Measurements from ENCODE around the gene CYFIP1.

CYFIP1 gene

GRCh38 chr15:22918056-22918455 lies 62.1 kb downstream of the CYFIP1 start:
- DNase-seq (ENCODE audit: low read depth): peak; percentile 24

GRCh38 chr15:22917556-22917955 lies 62.6 kb downstream of the CYFIP1 start:
- no peak for DNase-seq (ENCODE audit: low read depth)

- no peak for DNase-seq (ENCODE audit: low read depth)
These were observed 63.4 kb downstream of the CYFIP1 start for GRCh38 chr15:22916606-22917350.

- DNase-seq (ENCODE audit: low read depth): no peak
These were observed 64.2 kb downstream of the CYFIP1 start for GRCh38 chr15:22915866-22916515.

GRCh38 chr15:22913646-22914380 lies 66.4 kb downstream of the CYFIP1 start:
- DNase-seq (ENCODE audit: low read depth): no peak

GRCh38 chr15:22912256-22912655 lies 67.9 kb downstream of the CYFIP1 start:
- no peak for DNase-seq (ENCODE audit: low read depth)

- no peak for DNase-seq (ENCODE audit: low read depth)
These were observed 68.9 kb downstream of the CYFIP1 start for GRCh38 chr15:22911306-22911705.

- no peak for DNase-seq (ENCODE audit: low read depth)
These were observed 71.3 kb downstream of the CYFIP1 start for GRCh38 chr15:22908830-22909229.

- no peak for DNase-seq (ENCODE audit: low read depth)
These were observed 72.8 kb downstream of the CYFIP1 start for GRCh38 chr15:22907161-22907950.

- no peak for DNase-seq (ENCODE audit: low read depth)
These were observed 75.4 kb downstream of the CYFIP1 start for GRCh38 chr15:22904736-22905135.

GRCh38 chr15:22903961-22904534 lies 76.1 kb downstream of the CYFIP1 start:
- DNase-seq (ENCODE audit: low read depth): no peak

- no peak for DNase-seq (ENCODE audit: low read depth)
These were observed 76.7 kb downstream of the CYFIP1 start for GRCh38 chr15:22903427-22903826.

GRCh38 chr15:22902981-22903380 lies 77.2 kb downstream of the CYFIP1 start:
- no peak for DNase-seq (ENCODE audit: low read depth)

GRCh38 chr15:22902578-22902977 lies 77.6 kb downstream of the CYFIP1 start:
- no peak for DNase-seq (ENCODE audit: low read depth)

GRCh38 chr15:22902046-22902445 lies 78.1 kb downstream of the CYFIP1 start:
- no peak for DNase-seq (ENCODE audit: low read depth)

GRCh38 chr15:22895465-22896190 lies 84.5 kb downstream of the CYFIP1 start:
- DNase-seq (ENCODE audit: low read depth): no peak

GRCh38 chr15:22893881-22894280 lies 86.3 kb downstream of the CYFIP1 start:
- no peak for DNase-seq (ENCODE audit: low read depth)

GRCh38 chr15:22893081-22893480 lies 87.1 kb downstream of the CYFIP1 start:
- DNase-seq (ENCODE audit: low read depth): no peak

- DNase-seq (ENCODE audit: low read depth): no peak
These were observed 87.8 kb downstream of the CYFIP1 start for GRCh38 chr15:22892333-22892732.

GRCh38 chr15:22891426-22892210 lies 88.5 kb downstream of the CYFIP1 start:
- no peak for DNase-seq (ENCODE audit: low read depth)

Data from fibroblast of gingiva (primary cell).